Trophoblast cell (in vitro differentiated cells and primary cell): Measurements from ENCODE around the gene STRA6.
"Not testable (repeated sequence)": the region's sequence is repeated elsewhere in the genome, so short reads cannot be mapped to it uniquely, and the experiment has no call there.

ENCODE experiments used
- DNase-seq, 2 donors: peaks; one replicate each; pipeline ENCODE4 v3.0.0-alpha.2; 2016
- H2AFZ ChIP-seq: 2 replicates; pipeline ENCODE4 v1.6.1; 2013; ENCODE audit warnings: low read length, moderate library complexity, mild to moderate bottlenecking; ENCODE audit not compliant: insufficient read depth, poor library complexity
- H2AK5ac ChIP-seq: 2 replicates; pipeline ENCODE4 v1.6.1; 2013; ENCODE audit warnings: mild to moderate bottlenecking, low read length
- H2BK120ac ChIP-seq: 2 replicates; pipeline ENCODE4 v1.6.1; 2013; ENCODE audit warnings: low read length, mild to moderate bottlenecking, moderate library complexity; ENCODE audit not compliant: insufficient read depth, poor library complexity
- H2BK12ac ChIP-seq: 2 replicates; pipeline ENCODE4 v1.6.1; 2013; ENCODE audit warnings: mild to moderate bottlenecking, low read length, moderate library complexity
- H2BK5ac ChIP-seq: 2 replicates; pipeline ENCODE4 v1.6.1; 2013; ENCODE audit warnings: low read length, low read depth, moderate library complexity, mild to moderate bottlenecking; ENCODE audit not compliant: poor library complexity
- H3K14ac ChIP-seq: 2 replicates; pipeline ENCODE4 v1.6.1; 2013; ENCODE audit warnings: mild to moderate bottlenecking, low read length
- H3K18ac ChIP-seq: 2 replicates; pipeline ENCODE4 v1.6.1; 2013; ENCODE audit warnings: mild to moderate bottlenecking, low read length
- H3K23ac ChIP-seq: 2 replicates; pipeline ENCODE4 v1.6.1; 2013; ENCODE audit warnings: low read length
- H3K27ac ChIP-seq: 2 replicates; pipeline ENCODE4 v1.5.1; 2013; ENCODE audit warnings: low read depth, mild to moderate bottlenecking, inconsistent platforms, low read length, moderate library complexity
- H3K27me3 ChIP-seq: 2 replicates; pipeline ENCODE4 v1.6.1; 2013; ENCODE audit warnings: inconsistent platforms, mild to moderate bottlenecking, low read length, moderate library complexity; ENCODE audit not compliant: insufficient read depth
- H3K36me3 ChIP-seq, 2 experiments: 1 replicate in 1 of 2; 2 replicates in 1 of 2; pipeline ENCODE4 v1.6.1; 2013; ENCODE audit warnings: low read length in 2 of 2, mild to moderate bottlenecking in 2 of 2, moderate library complexity in 1 of 2; ENCODE audit not compliant: insufficient read depth in 2 of 2, control insufficient read depth in 1 of 2
- H3K4ac ChIP-seq: 2 replicates; pipeline ENCODE4 v1.6.1; 2013; ENCODE audit warnings: low read depth, mild to moderate bottlenecking, low read length, moderate library complexity
- H3K4me1 ChIP-seq, 2 experiments: 1 replicate in 1 of 2; 2 replicates in 1 of 2; pipeline ENCODE4 v1.6.1; 2013; ENCODE audit warnings: low read length in 2 of 2, mild to moderate bottlenecking in 2 of 2, moderate library complexity in 1 of 2; ENCODE audit not compliant: insufficient read depth in 2 of 2, control insufficient read depth in 1 of 2
- H3K4me2 ChIP-seq: 2 replicates; pipeline ENCODE4 v1.6.1; 2013; ENCODE audit warnings: inconsistent platforms, mild to moderate bottlenecking, low read length, moderate library complexity
- H3K4me3 ChIP-seq: 2 replicates; pipeline ENCODE4 v1.5.1; 2013; ENCODE audit warnings: mild to moderate bottlenecking, low read depth, low read length, inconsistent platforms
- H3K79me1 ChIP-seq: one replicate; pipeline ENCODE4 v1.6.1; 2013; ENCODE audit warnings: low read length
- H3K79me2 ChIP-seq: 2 replicates; pipeline ENCODE4 v1.6.1; 2013; ENCODE audit warnings: low read length, mild to moderate bottlenecking; ENCODE audit not compliant: control insufficient read depth, insufficient read depth, poor library complexity
- H3K9ac ChIP-seq: 2 replicates; pipeline ENCODE4 v1.6.1; 2013; ENCODE audit warnings: mild to moderate bottlenecking, low read length
- H3K9me3 ChIP-seq: 2 replicates; pipeline ENCODE4 v1.6.1; 2013; ENCODE audit warnings: low read depth, mild to moderate bottlenecking, control low read depth, inconsistent platforms, low read length; ENCODE audit not compliant: insufficient read depth
- H4K12ac ChIP-seq: 2 replicates; pipeline ENCODE4 v1.6.1; 2013; ENCODE audit warnings: low read depth, mild to moderate bottlenecking, low read length, moderate library complexity
- H4K8ac ChIP-seq: 2 replicates; pipeline ENCODE4 v1.6.1; 2013; ENCODE audit warnings: low read depth, mild to moderate bottlenecking, low read length, moderate library complexity
- H4K91ac ChIP-seq: one replicate; pipeline ENCODE4 v1.6.1; 2013; ENCODE audit warnings: low read depth, mild to moderate bottlenecking, low read length, moderate library complexity
- WGBS: extraction: QIAGEN DNeasy Blood & Tissue Kit; methylation state at CpG from one replicate; pipeline ENCODE4 v1.1.7; 2013; ENCODE audit warnings: missing lambda C conversion rate; ENCODE audit not compliant: insufficient read length, insufficient coverage; ENCODE audit errors: extremely low coverage; 5-methylcytosine and 5-hydroxymethylcytosine counted together

Gene STRA6

GRCh38 chr15:74162195-74162536 is 40.4 kb downstream of the STRA6 start:
- H4K91ac ChIP-seq, H3K9me3 ChIP-seq, H2BK120ac ChIP-seq, H3K36me3 ChIP-seq, H3K4me1 ChIP-seq, H3K4ac ChIP-seq, H2BK12ac ChIP-seq, H3K14ac ChIP-seq, H3K27me3 ChIP-seq, H3K4me3 ChIP-seq, H2AK5ac ChIP-seq, H3K4me2 ChIP-seq, H3K9ac ChIP-seq, H4K8ac ChIP-seq, DNase-seq, H3K18ac ChIP-seq, H3K23ac ChIP-seq, H3K27ac ChIP-seq, H2AFZ ChIP-seq, H4K12ac ChIP-seq, H3K79me1 ChIP-seq, H3K79me2 ChIP-seq, H2BK5ac ChIP-seq: not testable (repeated sequence)
- no CpG with 5 or more reads among the region's 3 CpGs for WGBS

GRCh38 chr15:74160390-74160789 is 42.2 kb downstream of the STRA6 start:
- H2BK12ac ChIP-seq, H3K4me1 ChIP-seq, H2AK5ac ChIP-seq, H3K18ac ChIP-seq, H2BK5ac ChIP-seq, DNase-seq, H3K4me3 ChIP-seq, H2AFZ ChIP-seq, H4K8ac ChIP-seq, H3K36me3 ChIP-seq, H3K9ac ChIP-seq, H3K14ac ChIP-seq, H4K91ac ChIP-seq, H3K4me2 ChIP-seq, H3K27me3 ChIP-seq, H3K79me2 ChIP-seq, H3K4ac ChIP-seq, H4K12ac ChIP-seq, H3K27ac ChIP-seq, H3K79me1 ChIP-seq, H2BK120ac ChIP-seq, H3K9me3 ChIP-seq, H3K23ac ChIP-seq: not testable (repeated sequence)
- WGBS: no CpG with 5 or more reads among the region's 3 CpGs

- Histone ChIP-seq H3K79me1 (no peaks in the 10 kb centered on the region), H4K91ac (no peak overlapping the region), H3K14ac (no peak overlapping the region), H3K4ac (no peak overlapping the region), H2BK12ac (no peak overlapping the region), H3K4me3 (no peak overlapping the region), H3K4me2 (no peak overlapping the region), H4K8ac (no peak overlapping the region), H3K9ac (no peak overlapping the region), H3K9me3 (no peaks in the 10 kb centered on the region), H2AK5ac (no peak overlapping the region), H3K36me3 (no peaks in the 10 kb centered on the region), H3K23ac (no peak overlapping the region), H3K4me1 (peaks cover 0 to 6% of the 10 kb centered on the region in 2 experiments), H3K18ac (no peak overlapping the region), H4K12ac (no peak overlapping the region), H3K79me2 (no peaks in the 10 kb centered on the region), H2BK5ac (no peak overlapping the region), H2BK120ac (no peak overlapping the region), H3K27me3 (no peaks in the 10 kb centered on the region), H2AFZ (no peak overlapping the region), H3K27ac (no peak overlapping the region)
- WGBS: no CpG with 5 or more reads among the region's 1 CpG
- DNase-seq: no peak
Measured at GRCh38 chr15:74159773-74160172, 42.8 kb downstream of the STRA6 start.

GRCh38 chr15:74158855-74159650 is 43.5 kb downstream of the STRA6 start:
- Histone ChIP-seq H4K8ac (no peak overlapping the region), H3K18ac (no peak overlapping the region), H4K12ac (no peak overlapping the region), H3K4me3 (no peak overlapping the region), H2BK12ac (no peak overlapping the region), H3K4ac (no peak overlapping the region), H3K36me3 (no peaks in the 10 kb centered on the region), H3K79me1 (no peaks in the 10 kb centered on the region), H2AK5ac (no peak overlapping the region), H2BK5ac (no peak overlapping the region), H3K79me2 (no peaks in the 10 kb centered on the region), H3K4me2 (no peak overlapping the region), H3K9ac (no peak overlapping the region), H3K27ac (no peak overlapping the region), H3K14ac (no peak overlapping the region), H3K27me3 (no peaks in the 10 kb centered on the region), H4K91ac (no peak overlapping the region), H2BK120ac (no peak overlapping the region), H3K4me1 (peaks cover 0 to 6% of the 10 kb centered on the region in 2 experiments), H3K23ac (no peak overlapping the region), H2AFZ (no peak overlapping the region), H3K9me3 (no peaks in the 10 kb centered on the region)
- WGBS: no CpG with 5 or more reads among the region's 5 CpGs
- DNase-seq: no peak
